ENCODE data around the gene GNMT.

GRCh38 chr6:42962502-42963178 is 2.1 kb downstream of the GNMT start:
- TF ChIP-seq, protein P1, sequence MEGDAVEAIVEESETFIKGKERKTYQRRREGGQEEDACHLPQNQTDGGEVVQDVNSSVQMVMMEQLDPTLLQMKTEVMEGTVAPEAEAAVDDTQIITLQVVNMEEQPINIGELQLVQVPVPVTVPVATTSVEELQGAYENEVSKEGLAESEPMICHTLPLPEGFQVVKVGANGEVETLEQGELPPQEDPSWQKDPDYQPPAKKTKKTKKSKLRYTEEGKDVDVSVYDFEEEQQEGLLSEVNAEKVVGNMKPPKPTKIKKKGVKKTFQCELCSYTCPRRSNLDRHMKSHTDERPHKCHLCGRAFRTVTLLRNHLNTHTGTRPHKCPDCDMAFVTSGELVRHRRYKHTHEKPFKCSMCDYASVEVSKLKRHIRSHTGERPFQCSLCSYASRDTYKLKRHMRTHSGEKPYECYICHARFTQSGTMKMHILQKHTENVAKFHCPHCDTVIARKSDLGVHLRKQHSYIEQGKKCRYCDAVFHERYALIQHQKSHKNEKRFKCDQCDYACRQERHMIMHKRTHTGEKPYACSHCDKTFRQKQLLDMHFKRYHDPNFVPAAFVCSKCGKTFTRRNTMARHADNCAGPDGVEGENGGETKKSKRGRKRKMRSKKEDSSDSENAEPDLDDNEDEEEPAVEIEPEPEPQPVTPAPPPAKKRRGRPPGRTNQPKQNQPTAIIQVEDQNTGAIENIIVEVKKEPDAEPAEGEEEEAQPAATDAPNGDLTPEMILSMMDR (IDR thresholded peaks at IDR 0.05; ENCODE audit: poor library complexity): no peak
- TF ChIP-seq EZH2 (IDR thresholded peaks at IDR 0.05; ENCODE audit: borderline replicate concordance): no peak
- TF ChIP-seq EZH2phosphoT487 (IDR thresholded peaks at IDR 0.05; ENCODE audit: low read depth, severe bottlenecking, unreplicated experiment): no peak
